Keratinocyte (primary cell): ENCODE measurements around the gene TMA7. TPM values are rescaled to one million over a fixed set of nuclear protein-coding genes. Genes with fewer than 3 reads are reported as not detected.

Experiments used
- DNase-seq: peaks from one replicate; pipeline ENCODE4 v3.0.0-alpha.2; 2011; ENCODE audit warnings: low read depth, missing footprints, low spot score
- FAIRE-seq: peaks from 2 replicates; lab custom pipeline; 2011; peaks lifted over from hg19 to GRCh38; lab: Jason Lieb, UNC
- H2AFZ ChIP-seq: 2 replicates; pipeline ENCODE4 v1.6.0; 2012; ENCODE audit warnings: low read length, control low read depth, inconsistent platforms; ENCODE audit not compliant: control insufficient read depth
- H3K27ac ChIP-seq: 2 replicates; pipeline ENCODE4 v1.5.1; 2011; ENCODE audit warnings: low read length; ENCODE audit not compliant: control insufficient read depth, insufficient read depth
- H3K27me3 ChIP-seq: 3 replicates; pipeline ENCODE4 v1.6.0; 2011; ENCODE audit warnings: low read length; ENCODE audit not compliant: control insufficient read depth, insufficient read depth; ENCODE audit errors: extremely low read depth
- H3K36me3 ChIP-seq, 2 experiments: 2 replicates in 1 of 2; 3 replicates in 1 of 2; pipeline ENCODE4 v1.5.1; 2011; ENCODE audit warnings: low read length in 2 of 2, mild to moderate bottlenecking in 1 of 2; ENCODE audit not compliant: control insufficient read depth in 2 of 2, insufficient read depth in 2 of 2; ENCODE audit errors: extremely low read depth in 1 of 2
- H3K4me1 ChIP-seq: 3 replicates; pipeline ENCODE4 v1.5.1; 2011; ENCODE audit warnings: low read length; ENCODE audit not compliant: control insufficient read depth, insufficient read depth; ENCODE audit errors: extremely low read depth
- H3K4me2 ChIP-seq: 3 replicates; pipeline ENCODE4 v1.6.0; 2011; ENCODE audit warnings: low read depth, low read length; ENCODE audit not compliant: control insufficient read depth, insufficient read depth; ENCODE audit errors: extremely low read depth
- H3K4me3 ChIP-seq, 3 experiments: fragments of 200-600 bp in 1 of 3; sonication (generic) in 1 of 3; 2 replicates in 2 of 3; 3 replicates in 1 of 3; pipeline ENCODE4 v1.5.1; 2011 to 2016; ENCODE audit warnings: low read length in 3 of 3, mild to moderate bottlenecking in 3 of 3, control low read depth in 2 of 3, inconsistent platforms in 1 of 3, low read depth in 1 of 3, mixed read lengths in 1 of 3, mixed run types in 1 of 3, moderate library complexity in 1 of 3; ENCODE audit not compliant: control insufficient read depth in 2 of 3, insufficient read depth in 2 of 3; ENCODE audit errors: extremely low read depth in 1 of 3
- H3K79me2 ChIP-seq: 2 replicates; pipeline ENCODE4 v1.6.0; 2012; ENCODE audit warnings: low read length; ENCODE audit not compliant: control insufficient read depth, insufficient read depth
- H3K9ac ChIP-seq: 3 replicates; pipeline ENCODE4 v1.6.0; 2011; ENCODE audit warnings: low read length; ENCODE audit not compliant: control insufficient read depth, insufficient read depth; ENCODE audit errors: extremely low read depth
- H3K9me1 ChIP-seq: 3 replicates; pipeline ENCODE4 v1.6.0; 2011; ENCODE audit warnings: low read length; ENCODE audit not compliant: control insufficient read depth, insufficient read depth; ENCODE audit errors: extremely low read depth
- H3K9me3 ChIP-seq: 2 replicates; pipeline ENCODE4 v1.5.1; 2012; ENCODE audit warnings: low read depth, low read length; ENCODE audit not compliant: control insufficient read depth
- H4K20me1 ChIP-seq: 3 replicates; pipeline ENCODE4 v1.6.0; 2011; ENCODE audit warnings: low read length; ENCODE audit not compliant: control insufficient read depth, insufficient read depth; ENCODE audit errors: extremely low read depth
- EZH2 ChIP-seq: IDR thresholded peaks from one replicate; pipeline ENCODE4 v1.6.1; 2012; ENCODE audit warnings: inconsistent platforms, mild to moderate bottlenecking, low read length, moderate library complexity
- dilution Hi-C: fragments of 300-500 bp; cut with MboI; formaldehyde crosslinking; loops from one replicate; pipeline ENCODE4 v1.7.0; 2020; ENCODE audit warnings: low sequenced_read_pairs; ENCODE audit not compliant: extremely low pct_ligation_motif_present
- polyA plus RNA-seq, 5 experiments: library from polyadenylated mRNA; depleted of rRNA in 3 of 5; stranded (reverse) in 3 of 5; stranded (forward) in 1 of 5; unstranded in 1 of 5; fragments of >200 nt; gene quantifications; 1 replicate in 1 of 5; 2 replicates in 3 of 5; 3 replicates in 1 of 5; pipeline versions ENCODE4 v1.2.1 to v1.2.3, GENCODE V29; 2011 to 2012; ENCODE audit warnings: missing spikeins in 2 of 5, low read depth in 1 of 5, low replicate concordance in 1 of 5
- TF ChIP-seq, protein P1 (sequence below), 3 experiments: IDR thresholded peaks in 1 of 3; conservative IDR thresholded peaks in 1 of 3; optimal IDR thresholded peaks in 1 of 3; 2 replicates in 2 of 3; 3 replicates in 1 of 3; pipeline versions ENCODE3 to v1.5.1; 2011; ENCODE audit warnings: low read length in 3 of 3, mild to moderate bottlenecking in 3 of 3, moderate library complexity in 2 of 3, control low read depth in 1 of 3, inconsistent platforms in 1 of 3; ENCODE audit not compliant: insufficient read depth in 2 of 3; ENCODE audit errors: extremely low read depth in 1 of 3

The TMA7 gene
- polyA plus RNA-seq, 1 donor (not counting 4 experiments of a cell fraction or from before 2014, with no cell fraction given) = 418 TPM

DNA sequence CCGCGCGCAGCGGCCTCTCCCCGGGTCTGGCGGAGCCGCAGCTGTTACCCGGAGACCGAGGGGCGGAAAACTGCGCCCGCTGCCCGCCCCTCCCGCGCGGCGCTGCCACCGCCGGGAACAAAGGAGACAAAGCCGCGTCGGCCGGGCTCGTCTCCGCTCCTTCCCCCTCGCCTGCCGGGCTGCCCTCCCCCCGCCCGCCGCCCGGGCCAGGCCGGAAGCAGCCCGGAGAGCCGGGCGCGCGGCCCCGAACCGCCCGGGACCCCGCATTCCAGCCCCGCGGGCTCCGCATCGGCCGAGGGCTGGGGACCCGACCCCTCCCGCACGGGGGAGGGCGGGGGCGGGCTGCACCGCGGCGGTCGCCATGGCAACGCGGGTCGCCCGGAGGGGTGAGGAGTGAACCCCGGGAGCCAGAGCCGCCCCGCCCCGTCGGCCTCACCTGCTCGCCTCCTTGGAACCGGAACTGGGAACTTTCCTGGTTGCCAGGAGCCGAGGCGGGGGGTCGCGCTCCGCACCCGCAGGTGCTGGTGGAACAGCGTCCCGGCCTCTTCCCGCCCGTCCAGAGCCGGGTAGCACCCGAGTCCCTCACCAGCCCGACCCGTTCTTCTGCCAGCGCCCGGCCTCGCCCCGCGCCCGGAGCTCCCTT lies 10.6 kb upstream of the TMA7 start:
- H2AFZ ChIP-seq = peak overlapping the region; percentile 34
- H3K4me1 ChIP-seq = peaks cover 80% of the 10 kb centered on the region
- H3K9me1 ChIP-seq = no peaks in the 10 kb centered on the region
- H3K36me3 ChIP-seq = peaks cover 9 to 31% of the 10 kb centered on the region in 2 experiments
- dilution Hi-C loops = loop anchor here (25.0 kb wide), 1 partner anchor 167 kb away; no protein-coding TSS in a partner anchor
- TF ChIP-seq, protein P1, sequence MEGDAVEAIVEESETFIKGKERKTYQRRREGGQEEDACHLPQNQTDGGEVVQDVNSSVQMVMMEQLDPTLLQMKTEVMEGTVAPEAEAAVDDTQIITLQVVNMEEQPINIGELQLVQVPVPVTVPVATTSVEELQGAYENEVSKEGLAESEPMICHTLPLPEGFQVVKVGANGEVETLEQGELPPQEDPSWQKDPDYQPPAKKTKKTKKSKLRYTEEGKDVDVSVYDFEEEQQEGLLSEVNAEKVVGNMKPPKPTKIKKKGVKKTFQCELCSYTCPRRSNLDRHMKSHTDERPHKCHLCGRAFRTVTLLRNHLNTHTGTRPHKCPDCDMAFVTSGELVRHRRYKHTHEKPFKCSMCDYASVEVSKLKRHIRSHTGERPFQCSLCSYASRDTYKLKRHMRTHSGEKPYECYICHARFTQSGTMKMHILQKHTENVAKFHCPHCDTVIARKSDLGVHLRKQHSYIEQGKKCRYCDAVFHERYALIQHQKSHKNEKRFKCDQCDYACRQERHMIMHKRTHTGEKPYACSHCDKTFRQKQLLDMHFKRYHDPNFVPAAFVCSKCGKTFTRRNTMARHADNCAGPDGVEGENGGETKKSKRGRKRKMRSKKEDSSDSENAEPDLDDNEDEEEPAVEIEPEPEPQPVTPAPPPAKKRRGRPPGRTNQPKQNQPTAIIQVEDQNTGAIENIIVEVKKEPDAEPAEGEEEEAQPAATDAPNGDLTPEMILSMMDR (optimal IDR thresholded peaks at IDR 0.05 in 1 of 3, IDR thresholded peaks at IDR 0.05 in 1 of 3, conservative IDR thresholded peaks at IDR 0.05 in 1 of 3; ENCODE audit: extremely low read depth in 1 of 3, insufficient read depth in 2 of 3, low read length in 3 of 3) = no peak
- TF ChIP-seq EZH2 = no peak
- H4K20me1 ChIP-seq = peaks cover 11% of the 10 kb centered on the region
- H3K27me3 ChIP-seq = no peaks in the 10 kb centered on the region
- H3K4me3 ChIP-seq = peak overlapping the region; percentile 63 to 67 (median 66)
- peak overlapping the region; percentile 99 for H3K4me2 ChIP-seq
- H3K27ac ChIP-seq = peak overlapping the region; percentile 83
- peak overlapping the region; percentile 79 for H3K9ac ChIP-seq
- no peak for FAIRE-seq
- no peak for DNase-seq
- H3K79me2 ChIP-seq = peaks cover 47% of the 10 kb centered on the region
- no peaks in the 10 kb centered on the region for H3K9me3 ChIP-seq

DNA sequence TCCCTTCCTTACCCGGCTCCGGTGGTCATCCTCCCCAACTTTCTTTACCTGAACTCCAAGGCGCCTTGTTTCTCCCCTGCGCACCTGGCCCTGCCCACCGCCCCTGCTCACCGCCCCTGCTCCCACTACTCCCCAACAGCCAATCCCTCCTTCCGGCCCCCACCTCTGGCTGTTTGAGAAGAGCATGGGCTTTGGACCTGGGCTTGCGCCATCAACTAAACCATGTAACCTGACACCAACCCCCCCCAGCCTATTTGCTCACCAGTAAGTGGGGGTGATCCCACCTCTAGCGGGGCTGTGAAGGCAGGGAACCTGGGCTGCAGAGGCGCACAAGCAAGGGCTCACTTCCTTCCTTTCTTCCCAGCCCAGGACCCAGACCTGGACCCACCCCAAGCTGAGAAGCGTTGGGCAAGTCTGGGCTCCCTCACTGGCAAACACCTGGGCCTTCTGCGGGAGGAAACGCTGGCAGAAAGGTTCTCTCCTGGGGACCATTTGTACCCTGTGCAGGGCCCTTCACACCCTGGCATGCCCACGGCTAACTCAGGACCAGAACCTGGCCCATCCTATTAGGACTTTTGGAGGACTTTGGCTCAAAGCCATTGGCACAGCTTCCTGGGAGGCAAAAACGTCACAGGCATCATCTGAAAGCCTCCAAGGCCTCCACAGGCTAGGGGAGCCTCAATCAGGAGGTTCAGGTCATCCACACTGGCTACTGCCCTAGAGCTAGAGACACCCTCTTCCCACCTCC lies 9.9 kb upstream of the TMA7 start, which contains the start of gene PLXNB1:
Gene PLXNB1 (minus strand): TSS at position 127 of the 748 bp plus-strand sequence. CDS start 5,475 bp downstream, outside the sequence.
- H3K9ac ChIP-seq = peak within 1 kb of the TSS; percentile 79
- H3K9me1 ChIP-seq = no peaks in the 10 kb centered on the region
- DNase-seq = peak; percentile 80
- H3K27ac ChIP-seq = peak within 1 kb of the TSS; percentile 83
- no peaks in the 10 kb centered on the region for H3K9me3 ChIP-seq
- H3K36me3 ChIP-seq = peaks cover 4 to 29% of the 10 kb centered on the region in 2 experiments
- no peak for TF ChIP-seq EZH2
- TF ChIP-seq, protein P1 (optimal IDR thresholded peaks at IDR 0.05 in 1 of 3, IDR thresholded peaks at IDR 0.05 in 1 of 3, conservative IDR thresholded peaks at IDR 0.05 in 1 of 3; ENCODE audit: extremely low read depth in 1 of 3, insufficient read depth in 2 of 3, low read length in 3 of 3) = no peak
- peaks cover 43% of the 10 kb centered on the region for H3K79me2 ChIP-seq
- H3K27me3 ChIP-seq = no peaks in the 10 kb centered on the region
- H4K20me1 ChIP-seq = peaks cover 11% of the 10 kb centered on the region
- H3K4me2 ChIP-seq = peak within 1 kb of the TSS; percentile 99
- H3K4me3 ChIP-seq = peak within 1 kb of the TSS; percentile 63 to 67 (median 66)
- dilution Hi-C loops = loop anchor here (25.0 kb wide), 1 partner anchor 168 kb away; no protein-coding TSS in a partner anchor
- peak; percentile 84 for FAIRE-seq
- peaks cover 82% of the 10 kb centered on the region for H3K4me1 ChIP-seq
- peak within 1 kb of the TSS; percentile 34 for H2AFZ ChIP-seq
